HG03558 (cell line): ENCODE measurements around the gene DDX31.
"Not testable (repeated sequence)": the region's sequence is repeated elsewhere in the genome, so short reads cannot be mapped to it uniquely, and the experiment has no call there.

Source experiments
- ATAC-seq: cut with Tn5 transposase; IDR thresholded peaks from one replicate; pipeline ENCODE4 v1.9.1; 2021; ENCODE audit warnings: moderate number of reproducible peaks; ENCODE audit not compliant: unreplicated experiment; ENCODE audit errors: extremely low read depth

The DDX31 gene

DNA sequence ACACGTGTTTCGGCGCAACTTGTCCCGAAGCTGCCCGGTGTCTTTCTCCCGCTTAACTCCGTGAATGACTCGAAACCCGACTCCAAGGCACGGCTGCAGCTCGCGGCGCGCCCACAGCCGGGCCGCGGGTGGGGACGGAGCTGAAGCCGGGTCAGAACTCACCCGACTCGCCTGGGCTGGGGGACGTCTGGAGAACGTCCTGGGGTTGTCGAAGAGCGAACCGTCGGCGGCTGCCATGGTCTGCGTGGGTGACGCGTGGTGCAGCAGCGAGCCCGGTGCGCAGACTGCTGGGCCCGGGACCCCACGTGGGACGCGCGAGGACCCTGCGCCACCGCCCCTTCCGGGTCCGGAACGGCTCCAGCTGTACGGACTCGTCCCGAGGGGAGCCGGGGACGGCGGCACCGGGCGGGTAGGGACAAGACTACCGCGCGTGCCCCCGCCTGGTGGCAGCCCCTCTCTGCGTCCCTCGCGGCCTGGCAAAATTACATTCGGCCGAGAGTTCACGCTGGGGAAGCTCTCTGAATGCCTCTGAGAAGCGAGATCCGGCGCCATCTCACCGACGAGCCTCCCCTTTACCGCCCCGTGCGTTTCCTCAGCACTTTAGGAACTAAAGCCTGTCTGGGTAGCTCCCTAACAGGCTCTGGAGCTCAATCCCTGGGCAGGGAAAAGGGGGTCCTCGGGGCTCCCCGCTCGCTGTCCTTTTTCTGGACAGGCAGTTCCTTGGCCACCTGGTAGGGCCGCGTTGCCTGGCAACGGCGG is at the start of gene DDX31:
TSS of gene DDX31 (minus strand) at position 286 of the 759 bp plus-strand sequence. CDS start at position 237, 49 bp downstream.
- ATAC-seq: no peak

DNA sequence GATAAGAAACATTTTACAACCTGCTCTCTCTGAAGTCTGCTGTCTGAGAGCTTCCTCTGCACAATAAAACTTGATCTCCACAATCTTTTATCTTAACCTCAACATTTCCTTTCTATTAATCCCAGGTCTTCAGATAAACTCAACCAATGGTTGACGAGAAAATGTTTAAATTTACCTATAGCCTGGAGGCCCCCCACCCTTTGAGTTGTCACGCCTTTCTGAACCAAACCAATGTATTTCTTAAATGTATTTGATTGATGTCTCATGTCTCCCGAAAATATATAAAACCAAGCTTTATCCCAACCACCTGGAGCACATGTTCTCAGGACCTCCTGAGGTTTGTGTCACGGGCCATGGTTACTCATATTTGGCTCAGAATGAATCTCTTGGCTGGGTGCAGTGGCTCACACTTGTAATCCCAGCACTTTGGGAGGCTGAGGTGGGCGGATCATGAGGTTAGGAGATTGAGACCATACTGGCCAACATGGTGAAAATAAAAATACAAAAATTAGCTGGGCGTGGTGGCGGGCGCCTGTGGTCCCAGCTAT is 48.7 kb upstream of the DDX31 start:
- ATAC-seq: not testable (repeated sequence)

DNA sequence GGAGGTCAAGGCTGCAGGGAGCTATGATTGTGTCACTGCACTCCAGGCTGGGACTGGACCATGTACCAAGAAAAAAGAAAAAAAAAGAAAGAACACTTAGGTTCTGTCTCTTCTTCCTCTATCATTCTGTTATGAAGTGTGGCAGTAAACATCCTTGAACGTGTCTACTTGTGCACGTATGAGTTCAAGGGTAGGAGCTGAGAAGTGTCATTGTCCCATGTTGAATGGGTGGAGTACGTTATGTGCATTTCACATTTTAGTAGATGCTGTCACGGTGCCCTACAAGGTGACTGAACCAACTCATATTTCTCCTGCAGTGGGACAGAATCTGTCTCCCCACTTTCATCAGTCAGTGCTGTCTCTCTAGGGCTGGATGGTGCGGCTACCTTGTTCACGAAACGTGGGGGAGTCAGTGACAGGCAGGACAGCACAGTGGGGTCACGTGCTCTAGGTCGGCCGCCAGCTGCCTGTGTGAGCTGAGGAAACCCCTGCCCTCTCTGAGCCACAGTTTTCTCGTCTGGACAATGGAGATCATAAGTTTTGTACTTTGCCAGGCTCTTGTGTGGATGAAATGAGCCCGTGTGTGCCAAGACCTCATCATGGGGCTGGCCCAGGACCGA is 47.7 kb upstream of the DDX31 start:
- no peak for ATAC-seq

DNA sequence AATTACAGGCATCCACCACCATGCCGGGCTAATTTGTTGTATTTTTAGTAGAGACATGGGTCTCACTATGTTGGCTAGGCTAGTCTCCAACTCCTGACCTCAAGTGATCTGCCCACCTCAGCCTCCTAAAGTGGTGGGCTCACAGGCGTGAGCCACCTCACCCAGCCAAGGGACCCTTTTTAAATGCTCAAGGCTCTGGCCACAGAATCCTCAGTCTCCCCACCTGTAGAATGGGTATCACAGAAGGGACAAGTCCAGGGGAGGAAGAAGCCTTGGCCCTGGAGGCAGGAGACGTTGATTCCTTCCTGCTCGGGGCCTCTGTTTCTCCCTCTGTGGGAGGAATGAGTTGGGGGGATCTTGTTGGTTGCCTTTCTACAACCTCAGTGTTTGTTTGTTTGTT is 46.2 kb upstream of the DDX31 start:
- no peak for ATAC-seq

DNA sequence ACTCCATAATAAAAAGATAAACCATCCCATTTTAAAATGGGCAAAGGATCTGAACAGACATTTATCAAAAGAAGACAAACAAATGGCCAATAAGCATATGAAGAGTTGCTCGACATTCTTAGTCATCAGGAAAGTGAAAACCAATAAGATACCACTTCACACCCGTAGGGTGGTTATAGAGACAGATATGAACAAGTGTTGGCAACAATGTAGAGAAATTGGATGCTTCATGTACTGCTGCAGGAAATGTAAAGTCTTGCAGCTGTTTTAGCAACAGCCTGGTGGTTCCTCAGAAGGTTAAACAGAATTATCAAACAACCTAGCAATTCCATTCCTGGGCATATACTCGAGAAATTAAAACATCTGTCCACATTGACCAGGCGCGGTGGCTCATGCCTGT is 43.0 kb upstream of the DDX31 start:
- no peak for ATAC-seq

DNA sequence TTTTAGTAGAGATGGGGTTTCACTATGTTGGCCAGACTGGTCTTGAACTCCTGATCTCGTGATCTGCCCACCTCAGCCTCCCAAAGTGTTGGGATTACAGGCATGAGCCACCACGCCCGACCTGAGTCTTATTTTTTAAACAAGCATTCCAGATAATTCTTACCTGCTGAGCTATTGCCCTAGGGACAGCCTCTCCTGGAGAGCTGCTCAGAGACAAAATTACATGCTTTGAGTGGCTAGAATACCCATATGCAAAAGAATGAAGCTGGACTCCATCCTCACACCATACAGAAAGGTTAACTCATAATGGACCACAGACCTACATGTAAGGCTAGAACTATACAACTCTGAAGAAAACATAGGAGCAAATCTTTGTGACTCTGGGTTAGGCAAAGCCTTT is 42.1 kb upstream of the DDX31 start:
- no peak for ATAC-seq

DNA sequence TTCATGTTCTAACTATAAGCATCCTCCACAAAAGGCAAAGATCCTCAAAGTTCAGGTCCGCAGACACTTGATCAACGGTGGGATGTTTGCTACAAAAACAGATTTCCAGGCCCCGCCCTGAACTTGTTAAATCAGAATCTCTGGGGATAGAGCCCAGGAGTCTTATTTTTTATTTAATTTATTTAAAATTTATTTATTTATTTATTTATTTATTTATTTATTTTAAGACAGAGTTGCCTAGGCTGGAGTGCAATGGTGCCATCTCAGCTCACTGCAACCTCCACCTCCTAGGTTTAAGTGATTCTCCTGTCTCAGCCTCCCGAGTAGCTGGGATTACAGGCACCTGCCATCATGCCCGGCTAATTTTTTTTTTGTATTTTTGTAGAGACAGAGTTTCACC is 41.4 kb upstream of the DDX31 start:
- ATAC-seq: not testable (repeated sequence)

DNA sequence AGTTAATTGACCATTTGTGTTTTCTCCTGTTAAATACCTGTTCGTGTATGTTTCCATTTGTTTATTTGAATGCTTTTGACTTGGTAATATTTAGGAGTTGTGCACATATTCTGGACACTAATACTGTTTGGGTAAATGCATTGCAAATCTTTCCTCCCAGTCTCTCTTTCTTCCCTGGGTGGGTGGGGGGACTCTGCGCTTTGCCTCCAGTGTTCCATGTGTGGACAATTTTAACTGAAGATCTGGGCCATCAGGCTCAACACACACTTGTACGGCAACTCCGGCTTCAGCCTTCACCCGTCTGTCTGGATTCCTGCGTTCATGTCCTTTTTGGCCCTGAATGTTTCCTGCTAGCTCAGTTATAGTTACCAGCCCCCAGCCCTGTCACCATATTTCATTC is 40.5 kb upstream of the DDX31 start:
- ATAC-seq: no peak

DNA sequence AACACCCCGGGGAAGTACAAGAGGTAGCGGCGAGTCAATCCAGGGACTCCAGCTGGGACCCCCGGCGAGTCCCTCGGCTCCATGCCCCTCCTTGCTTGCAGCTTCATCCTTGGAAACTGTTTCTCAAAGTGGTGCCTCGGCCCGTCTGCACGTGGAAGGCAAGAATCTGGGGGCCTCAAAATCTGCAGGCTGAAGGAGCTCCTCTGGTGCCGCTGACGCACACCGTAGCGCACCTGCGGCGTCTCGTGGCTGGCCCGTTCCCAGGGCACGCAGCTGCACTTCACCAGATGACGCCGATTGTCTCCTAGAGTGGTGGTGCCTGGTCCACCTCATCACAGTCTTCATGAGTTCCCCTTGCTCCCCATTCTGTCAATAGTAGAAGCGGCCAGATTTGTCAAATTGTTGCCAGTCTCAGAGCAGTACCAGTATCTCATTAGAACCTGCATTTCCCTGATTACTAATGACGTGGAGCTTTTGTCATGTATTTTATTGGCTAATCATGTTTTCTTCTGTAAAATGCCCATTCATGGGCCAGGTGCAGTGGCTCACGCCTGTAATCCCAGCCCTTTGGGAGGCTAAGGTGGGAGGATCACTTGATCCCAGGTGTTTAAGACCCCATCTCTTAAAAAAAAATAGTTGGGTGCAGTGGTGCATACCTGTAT is 39.1 kb upstream of the DDX31 start:
- no peak for ATAC-seq

DNA sequence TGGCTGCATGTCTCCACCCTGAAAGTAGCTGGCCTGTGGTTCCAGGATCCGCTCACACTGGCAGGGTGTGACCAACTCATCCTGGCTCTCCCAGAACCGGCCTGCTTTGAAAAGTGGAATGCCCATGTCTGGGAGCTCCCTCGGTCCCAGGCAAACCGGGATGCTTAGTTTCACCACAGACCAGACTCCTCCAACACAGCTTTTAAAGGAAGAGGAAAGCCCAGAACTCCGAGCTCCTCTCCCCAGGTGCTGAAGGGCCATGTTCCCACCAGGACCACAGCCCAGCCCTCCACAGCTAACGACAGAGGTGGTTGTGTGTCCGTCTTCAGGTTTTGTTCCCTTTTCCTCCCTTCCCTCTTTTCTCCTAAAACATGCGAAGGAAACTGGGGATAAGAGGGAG is 38.5 kb upstream of the DDX31 start:
- no peak for ATAC-seq

DNA sequence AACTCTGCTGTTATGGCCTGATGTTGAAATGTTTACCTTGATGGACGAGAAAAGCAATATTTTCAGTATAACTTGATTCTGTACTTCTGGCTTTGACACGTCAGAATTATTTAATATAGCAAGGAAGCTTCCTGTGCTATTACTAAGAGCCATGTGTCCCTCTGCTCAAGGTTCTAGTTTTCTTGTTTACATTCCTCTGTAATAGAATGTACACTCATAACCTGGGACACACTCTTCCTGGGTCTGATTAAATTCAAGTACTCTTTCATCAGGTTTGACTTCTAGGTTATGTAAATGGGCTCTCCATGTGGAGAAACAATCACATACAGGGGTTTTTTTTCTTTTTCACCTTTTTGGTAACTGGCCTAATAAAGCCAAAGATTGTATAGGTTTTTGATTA is 33.6 kb upstream of the DDX31 start:
- ATAC-seq: no peak

DNA sequence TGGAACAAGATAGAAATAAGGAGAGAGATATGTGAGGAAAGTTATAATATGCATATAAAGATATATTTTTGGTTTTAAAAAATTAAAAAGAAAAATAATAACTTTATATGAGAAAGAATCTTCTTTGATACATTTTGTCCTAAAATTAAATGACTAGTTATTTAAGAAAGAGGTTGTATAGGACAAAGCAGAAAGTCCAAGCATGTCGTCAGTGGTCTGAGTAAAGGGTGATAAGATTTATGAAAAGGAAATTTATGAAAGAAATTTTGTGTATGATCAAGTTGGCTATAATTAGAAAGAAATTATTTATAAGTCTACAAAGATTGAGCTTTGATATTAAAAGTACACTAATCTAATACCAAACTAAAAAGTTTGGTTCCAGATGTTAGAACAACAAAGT is 32.5 kb upstream of the DDX31 start:
- no peak for ATAC-seq

DNA sequence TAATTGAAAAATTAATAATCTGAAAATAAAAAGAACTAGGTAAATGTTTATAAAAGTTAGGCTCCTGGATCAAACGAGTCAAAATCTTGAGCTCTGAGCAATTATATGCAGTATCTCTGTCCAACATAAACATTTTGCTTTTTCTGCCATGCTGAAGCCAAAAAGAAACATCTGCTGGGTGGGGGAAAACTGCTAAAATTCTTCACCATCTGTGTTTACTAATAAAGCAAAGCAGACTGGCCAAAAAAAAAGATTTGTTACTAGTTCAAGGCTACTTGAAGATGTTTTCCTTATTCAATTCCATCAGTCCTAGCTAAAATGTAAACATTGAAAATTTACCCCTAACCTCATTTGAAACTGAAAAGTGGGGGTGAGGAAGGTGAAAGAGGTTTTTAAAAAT is 30.2 kb upstream of the DDX31 start:
- no peak for ATAC-seq

DNA sequence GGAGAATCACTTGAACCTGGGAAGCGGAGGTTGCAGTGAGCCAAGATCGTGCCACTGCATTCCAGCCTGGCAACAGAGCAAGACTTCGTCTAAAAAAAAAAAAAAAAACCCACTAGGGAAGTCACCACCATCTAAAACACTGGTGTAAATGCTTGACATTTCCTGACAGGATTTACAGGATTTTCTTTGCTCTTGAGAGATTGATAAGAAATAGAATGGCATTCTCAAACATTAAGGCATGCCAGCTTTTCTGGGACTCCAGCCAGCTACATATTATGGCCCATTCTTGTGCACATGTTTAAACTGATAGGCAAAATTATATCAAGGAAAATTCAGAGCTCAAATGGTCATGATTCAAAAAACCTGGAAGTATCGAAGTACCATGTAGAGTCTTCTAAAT is 29.2 kb upstream of the DDX31 start:
- ATAC-seq: no peak

DNA sequence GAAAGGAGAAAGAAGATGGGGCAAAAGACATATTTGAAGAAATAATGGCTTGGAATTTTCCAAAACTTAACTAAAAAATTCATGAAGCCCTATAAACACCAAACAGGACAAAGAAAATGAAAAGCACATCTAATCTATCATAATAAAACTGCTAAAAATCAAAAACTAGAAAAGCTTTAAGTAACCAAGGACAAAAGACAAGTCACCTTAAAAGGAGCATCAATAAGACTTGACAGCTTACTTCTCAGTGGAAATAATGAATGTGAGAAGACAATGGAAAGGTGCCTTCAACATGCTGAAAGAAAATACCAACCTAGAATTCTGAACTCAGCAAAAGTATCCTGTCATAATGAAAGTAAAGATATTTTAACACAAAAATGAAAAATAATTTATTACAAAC is 27.4 kb upstream of the DDX31 start:
- ATAC-seq: no peak

DNA sequence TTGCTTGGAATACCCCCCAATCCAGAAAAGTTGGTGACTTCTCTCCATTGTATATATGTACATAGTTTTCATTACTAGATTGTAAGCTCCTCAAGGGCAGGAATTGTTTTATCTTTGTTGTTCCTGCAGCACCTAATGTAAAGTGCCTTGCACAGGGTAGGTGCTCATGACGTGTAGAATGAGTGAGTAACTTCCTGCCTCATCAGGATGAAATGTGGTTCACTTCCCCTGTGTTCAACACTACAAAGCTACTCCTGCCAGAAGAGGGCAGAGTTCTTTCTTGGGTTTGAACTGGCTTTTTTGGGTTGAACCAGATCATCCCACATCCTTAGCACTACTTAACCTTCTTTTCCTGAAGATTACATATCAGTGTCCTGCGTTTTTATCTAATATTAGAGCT is 24.4 kb upstream of the DDX31 start:
- ATAC-seq: no peak

DNA sequence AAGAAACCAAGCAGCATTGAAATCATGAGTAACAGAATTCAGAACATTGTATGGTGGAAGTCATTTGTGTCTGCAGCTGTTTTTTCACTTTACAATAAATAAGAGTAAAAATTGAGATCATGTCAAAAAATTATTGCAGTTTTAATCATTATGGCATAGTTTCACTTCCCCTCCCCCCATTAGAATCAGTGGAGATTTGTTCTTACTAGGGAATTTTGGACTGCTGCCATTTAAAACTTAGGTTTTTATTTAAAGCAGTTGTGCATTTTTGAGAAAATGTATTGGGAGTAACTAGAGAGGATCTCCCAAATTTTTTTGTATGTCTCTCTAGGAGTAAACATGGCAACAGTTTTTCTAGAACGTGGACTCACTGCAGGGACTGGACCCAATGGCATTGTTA is 20.9 kb upstream of the DDX31 start:
- ATAC-seq: no peak

DNA sequence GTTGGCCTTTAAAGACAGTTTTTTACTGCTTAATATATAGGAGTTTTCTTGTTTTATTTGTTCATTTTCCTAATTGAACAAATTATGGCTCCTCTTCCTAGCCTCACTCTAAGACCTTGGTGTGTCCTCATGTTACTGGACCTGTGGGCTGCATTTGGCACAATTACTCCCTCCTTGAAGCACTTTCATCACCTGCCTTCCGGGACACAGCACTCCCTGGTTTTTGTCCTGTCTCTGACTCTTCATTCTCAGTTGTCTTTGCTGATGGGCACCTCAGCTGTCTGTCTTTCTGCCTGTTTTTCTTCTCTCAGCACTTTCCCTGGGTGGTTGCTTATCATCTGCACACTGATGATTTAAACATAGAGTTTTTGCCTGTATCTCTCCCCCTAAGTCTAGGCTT is 14.1 kb upstream of the DDX31 start:
- no peak for ATAC-seq

DNA sequence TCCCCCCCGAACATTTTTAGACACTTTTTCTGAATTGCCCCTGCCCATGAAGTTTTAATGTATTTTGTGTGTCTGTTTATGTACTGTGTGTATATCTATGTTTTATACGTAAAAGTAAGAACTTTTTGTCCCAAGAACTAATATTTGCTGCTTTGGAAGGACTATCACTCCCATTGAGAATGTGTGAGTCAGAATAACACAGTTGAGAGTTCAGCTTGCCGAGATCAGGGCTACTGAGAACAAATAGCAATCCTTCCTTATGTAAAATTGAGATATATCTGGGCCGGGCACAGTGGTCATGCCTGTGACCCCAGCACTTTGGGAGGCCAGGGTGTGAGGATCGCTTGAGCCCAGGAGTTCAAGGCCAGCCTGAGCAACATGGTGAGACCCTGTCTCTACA is 11.8 kb upstream of the DDX31 start:
- ATAC-seq: no peak

DNA sequence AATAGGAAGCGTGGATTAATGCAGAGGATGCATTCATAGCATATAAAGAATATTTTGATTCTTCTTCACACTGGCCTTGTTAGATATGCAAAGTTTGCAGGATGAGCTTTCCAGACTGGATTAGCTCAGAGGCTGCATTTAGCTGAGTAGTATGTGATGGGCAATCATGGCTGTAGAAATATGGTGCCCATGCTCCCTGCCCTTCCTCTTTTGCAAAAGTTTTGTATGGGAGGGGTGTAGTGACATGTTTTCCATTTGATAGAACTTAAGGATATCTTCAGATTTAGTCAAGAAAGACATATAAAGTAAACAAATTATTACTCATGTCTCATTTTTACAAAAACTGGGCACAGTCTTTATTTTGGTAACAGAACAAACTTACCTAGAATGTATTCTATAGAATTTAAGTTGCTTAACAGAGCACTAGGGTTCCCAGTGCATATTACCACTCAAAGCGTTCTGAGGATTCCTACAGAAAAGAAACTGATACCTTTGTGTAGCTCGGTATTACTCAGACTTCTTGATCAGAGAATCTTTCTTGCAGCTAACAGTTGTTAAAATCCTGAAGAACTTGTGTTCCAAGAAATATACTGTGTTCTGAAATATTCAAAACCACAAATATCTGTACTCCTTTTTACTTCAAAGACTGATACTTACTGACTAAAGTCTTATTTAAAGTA is 10.3 kb upstream of the DDX31 start:
- no peak for ATAC-seq

DNA sequence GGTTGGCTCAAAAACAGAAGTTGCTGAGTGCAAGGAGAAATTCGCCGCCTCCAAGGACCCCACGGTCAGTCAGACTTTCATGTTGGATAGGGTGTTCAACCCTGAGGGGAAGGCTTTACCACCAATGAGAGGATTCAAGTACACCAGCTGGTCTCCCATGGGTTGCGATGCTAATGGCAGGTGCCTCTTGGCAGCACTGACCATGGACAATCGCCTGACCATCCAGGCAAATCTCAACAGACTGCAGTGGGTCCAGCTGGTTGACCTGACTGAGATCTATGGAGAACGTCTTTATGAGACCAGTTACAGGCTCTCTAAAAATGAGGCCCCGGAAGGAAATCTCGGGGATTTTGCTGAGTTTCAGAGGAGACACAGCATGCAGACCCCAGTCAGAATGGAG is 8.2 kb upstream of the DDX31 start:
- ATAC-seq: no peak
